CD4-positive, alpha-beta T cell treated with Interleukin-4 for 1 hour (primary cell): ENCODE measurements around the gene FRMPD1.

Source experiments
- DNase-seq, 2 donors: peaks; one replicate each; pipeline ENCODE4 v3.0.0-alpha.2; 2020 to 2022

FRMPD1 gene

DNA sequence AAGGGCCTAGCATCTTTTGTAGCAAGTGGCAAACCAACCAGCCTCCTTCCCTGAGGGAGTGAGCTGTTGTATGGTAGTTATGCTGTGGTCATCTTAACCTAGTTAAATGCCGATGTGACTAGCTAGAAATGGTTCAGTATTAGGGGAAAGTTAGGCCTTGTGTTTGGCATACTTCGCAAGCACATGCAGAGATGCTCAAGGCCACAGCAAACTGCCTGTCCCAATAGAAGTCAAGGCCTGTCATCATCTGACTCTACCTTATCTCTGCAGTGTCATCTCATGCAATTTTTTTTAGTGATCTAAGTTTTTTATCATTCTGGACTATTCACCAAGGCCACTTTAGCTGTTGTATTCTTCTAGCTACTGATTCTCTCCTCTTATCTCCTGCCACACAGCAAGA is 139.3 kb downstream of the FRMPD1 start:
- DNase-seq = no peak

GRCh38 chr9:37792122-37792521 is 141.4 kb downstream of the FRMPD1 start:
- no peak for DNase-seq

DNA sequence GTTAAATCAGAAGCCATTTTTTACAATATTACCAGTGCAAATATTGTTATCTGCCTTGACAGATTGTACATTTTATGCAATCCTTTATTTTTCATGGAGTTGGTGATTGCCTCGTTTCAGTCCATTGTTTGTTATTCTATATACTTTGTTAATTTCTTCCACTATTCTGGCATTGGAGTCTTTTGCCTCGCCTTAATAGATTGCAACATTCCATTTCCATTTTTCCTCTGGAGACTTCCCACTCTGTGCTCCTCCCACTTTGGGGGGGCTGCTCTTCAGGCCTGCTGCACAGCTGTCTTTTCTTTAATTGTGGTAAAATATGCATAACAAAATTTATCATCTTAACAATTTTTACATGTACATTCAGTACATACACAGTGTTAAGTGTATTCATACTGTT is 145.5 kb downstream of the FRMPD1 start:
- no peak for DNase-seq
